ENCODE measurements around the gene PEX6. TPM values are rescaled to one million over a fixed set of nuclear protein-coding genes. Genes with fewer than 3 reads are reported as not detected.

PEX6 gene
- total RNA-seq, 1 donor from 2014 or later = 33.3 TPM

- intact Hi-C loops (cut with DNase I) = no loop called here
- DNase-seq (no peak), ATAC-seq (peak; percentile 3 to 4)
- Histone ChIP-seq H3K9me3 (no peaks in the 10 kb centered on the region), H3K36me3 (peaks cover 16% of the 10 kb centered on the region), H3K27me3 (ENCODE audit: low read depth) (no peaks in the 10 kb centered on the region), H3K4me1 (peaks cover 43% of the 10 kb centered on the region), H3K27ac (peak overlapping the region; percentile 84), H3K4me3 (peak overlapping the region; percentile 94)
- TF ChIP-seq, protein P1, sequence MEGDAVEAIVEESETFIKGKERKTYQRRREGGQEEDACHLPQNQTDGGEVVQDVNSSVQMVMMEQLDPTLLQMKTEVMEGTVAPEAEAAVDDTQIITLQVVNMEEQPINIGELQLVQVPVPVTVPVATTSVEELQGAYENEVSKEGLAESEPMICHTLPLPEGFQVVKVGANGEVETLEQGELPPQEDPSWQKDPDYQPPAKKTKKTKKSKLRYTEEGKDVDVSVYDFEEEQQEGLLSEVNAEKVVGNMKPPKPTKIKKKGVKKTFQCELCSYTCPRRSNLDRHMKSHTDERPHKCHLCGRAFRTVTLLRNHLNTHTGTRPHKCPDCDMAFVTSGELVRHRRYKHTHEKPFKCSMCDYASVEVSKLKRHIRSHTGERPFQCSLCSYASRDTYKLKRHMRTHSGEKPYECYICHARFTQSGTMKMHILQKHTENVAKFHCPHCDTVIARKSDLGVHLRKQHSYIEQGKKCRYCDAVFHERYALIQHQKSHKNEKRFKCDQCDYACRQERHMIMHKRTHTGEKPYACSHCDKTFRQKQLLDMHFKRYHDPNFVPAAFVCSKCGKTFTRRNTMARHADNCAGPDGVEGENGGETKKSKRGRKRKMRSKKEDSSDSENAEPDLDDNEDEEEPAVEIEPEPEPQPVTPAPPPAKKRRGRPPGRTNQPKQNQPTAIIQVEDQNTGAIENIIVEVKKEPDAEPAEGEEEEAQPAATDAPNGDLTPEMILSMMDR (IDR thresholded peaks at IDR 0.05) = no peak
These were observed 6.0 kb upstream of the PEX6 start for GRCh38 chr6:42984924-42985475.

GRCh38 chr6:42984001-42984923 lies 5.3 kb upstream of the PEX6 start, which contains the start of gene PPP2R5D:
TSS of gene PPP2R5D (plus strand) at chr6:42984570. CDS start at chr6:42984678, 108 bp downstream.
- Histone ChIP-seq H3K9me3 (no peaks in the 10 kb centered on the region), H3K4me1 (peaks cover 50% of the 10 kb centered on the region), H3K36me3 (peaks cover 8% of the 10 kb centered on the region), H3K27ac (peak within 1 kb of the TSS; percentile 84), H3K27me3 (ENCODE audit: low read depth) (no peaks in the 10 kb centered on the region), H3K4me3 (peak within 1 kb of the TSS; percentile 94)
- intact Hi-C loops (cut with DNase I) = no loop called here
- DNase-seq (peak; percentile 98), ATAC-seq (peak; percentile 97 to 98)
- TF ChIP-seq, protein P1 (IDR thresholded peaks at IDR 0.05) = no peak

- H3K4me3 ChIP-seq = no peak overlapping the region
- no peaks in the 10 kb centered on the region for H3K27me3 ChIP-seq (ENCODE audit: low read depth)
- TF ChIP-seq, protein P1 (IDR thresholded peaks at IDR 0.05) = no peak
- H3K9me3 ChIP-seq = no peaks in the 10 kb centered on the region
- no peak for ATAC-seq
- no peak for DNase-seq
- H3K4me1 ChIP-seq = peaks cover 47% of the 10 kb centered on the region
- H3K36me3 ChIP-seq = no peaks in the 10 kb centered on the region
- H3K27ac ChIP-seq = no peak overlapping the region
- intact Hi-C loops (cut with DNase I) = no loop called here
These were observed 2.9 kb upstream of the PEX6 start for GRCh38 chr6:42981836-42982235.

DNA sequence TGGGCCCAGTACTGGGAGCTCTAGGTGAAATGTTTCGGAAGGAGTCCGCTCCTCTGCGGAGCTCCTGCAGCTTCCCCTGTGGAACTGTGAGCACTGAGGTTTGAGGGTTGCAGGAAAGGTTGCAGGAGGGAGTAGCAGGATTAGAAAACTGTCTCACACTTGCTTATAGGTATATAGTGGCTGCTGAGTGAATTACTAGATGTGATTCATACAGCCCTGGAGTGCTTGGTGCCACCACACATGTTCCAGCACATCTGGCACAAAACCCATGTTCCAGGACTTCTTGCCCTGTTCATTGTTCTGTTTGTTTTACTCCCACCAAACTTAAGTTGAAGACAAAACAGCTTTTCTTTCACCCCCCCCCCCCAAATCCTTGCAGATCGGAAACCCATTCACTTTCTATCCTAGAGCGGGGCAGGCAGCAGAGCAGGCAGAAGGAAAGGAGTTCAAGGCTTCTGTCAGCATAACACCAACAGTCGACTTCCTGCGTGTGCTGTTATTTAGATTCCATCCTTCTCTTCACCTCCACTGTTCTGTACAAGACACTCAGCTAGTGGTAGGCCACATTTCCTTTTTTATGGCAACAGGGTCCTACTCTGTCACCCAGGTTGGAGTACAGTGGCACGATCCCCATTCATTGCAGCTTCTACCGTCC lies 669 bp upstream of the PEX6 start:
- peaks cover 28% of the 10 kb centered on the region for H3K4me1 ChIP-seq
- intact Hi-C loops (cut with DNase I) = no loop called here
- TF ChIP-seq, protein P1 (IDR thresholded peaks at IDR 0.05) = no peak
- ATAC-seq = peak in 1 of 2 donors; percentile 4
- H3K36me3 ChIP-seq = no peaks in the 10 kb centered on the region
- peak overlapping the region; percentile 92 for H3K27ac ChIP-seq
- H3K27me3 ChIP-seq (ENCODE audit: low read depth) = no peaks in the 10 kb centered on the region
- H3K4me3 ChIP-seq = peak overlapping the region; percentile 88
- H3K9me3 ChIP-seq = no peaks in the 10 kb centered on the region
- no peak for DNase-seq

DNA sequence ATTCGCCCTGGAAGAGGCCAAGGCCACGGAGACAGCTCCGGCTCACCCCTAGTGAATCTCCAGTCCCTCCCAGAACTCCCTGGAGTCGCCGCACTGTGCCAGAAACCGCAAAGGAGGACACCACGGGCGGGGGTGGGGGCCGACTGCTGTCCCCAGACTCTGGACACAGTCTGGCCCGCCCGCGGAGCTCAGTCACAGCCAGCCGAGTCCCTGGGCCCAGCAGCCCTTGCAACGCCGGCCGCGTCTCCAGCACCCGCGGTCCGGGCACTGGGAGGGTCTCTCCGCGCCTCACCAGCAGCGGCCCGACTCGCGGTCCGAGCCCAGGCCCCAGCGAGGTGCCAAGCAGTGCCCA lies 518 bp downstream of the PEX6 start:
- DNase-seq = peak; percentile 57
- intact Hi-C loops (cut with DNase I) = no loop called here

More for the DNA sequence above, 518 bp downstream of the PEX6 start:
- peaks cover 5% of the 10 kb centered on the region for H3K36me3 ChIP-seq
- TF ChIP-seq, protein P1 (IDR thresholded peaks at IDR 0.05) = no peak
- H3K27me3 ChIP-seq (ENCODE audit: low read depth) = no peaks in the 10 kb centered on the region
- H3K27ac ChIP-seq = peak overlapping the region; percentile 92
- no peaks in the 10 kb centered on the region for H3K9me3 ChIP-seq
- H3K4me3 ChIP-seq = peak overlapping the region; percentile 88
- peak; percentile 38 to 50 for ATAC-seq
- peaks cover 23% of the 10 kb centered on the region for H3K4me1 ChIP-seq

All from lower lobe of right lung (tissue), 2 donors.